ENCODE data around the gene REV1.

GRCh38 chr2:99476629-99477028, 13.2 kb downstream of the REV1 start:
- no peak for TF ChIP-seq CTCF (IDR thresholded peaks at IDR 0.05)
- no peak for TF ChIP-seq POLR2A (IDR thresholded peaks at IDR 0.05)
